HepG2 (cell line): ENCODE data around the gene CADM1. TPM values are rescaled to one million over a fixed set of nuclear protein-coding genes. Genes with fewer than 3 reads are reported as not detected.

Experiments used
- ATAC-seq: fragments of 200-7000 bp; cut with Tn5 transposase; 3 replicates; pipeline ENCODE4 v1.9.1; 2020; ENCODE audit warnings: mild to moderate bottlenecking, moderate library complexity
- BruUV-seq: library from RNA; stranded (reverse); fragments of 400-500 nt; replicated peaks from 2 replicates; lab custom pipeline; 2021; lab: Mats Ljungman, UMichigan
- CTCF ChIA-PET: fragments of 300-600 bp; formaldehyde crosslinking; extraction: SDS; loops from one replicate; lab custom pipeline; 2021; ENCODE audit warnings: low total read pairs, inconsistent platforms, low intra/inter-chr PET ratio; lab: Yijun Ruan, JAX
- POLR2A ChIA-PET: fragments of 350-600 bp; sonication (Branson Sonifier 250); formaldehyde crosslinking; loops from one replicate; lab custom pipeline; 2020; ENCODE audit warnings: antibody characterized with exemption, inconsistent platforms; lab: Yijun Ruan, JAX
- DNase-seq: peaks from one replicate; pipeline ENCODE4 v3.0.0-alpha.2; 2015; ENCODE audit warnings: low spot score
- FAIRE-seq: peaks from 3 replicates; lab custom pipeline; 2011; peaks lifted over from hg19 to GRCh38; lab: Jason Lieb, UNC
- H2AFZ ChIP-seq: one replicate; pipeline ENCODE4 v1.6.1; 2011; ENCODE audit warnings: low read length, inconsistent platforms
- H3K27ac ChIP-seq: fragments of 300-600 bp; 3 replicates; pipeline ENCODE4 v1.8.0; 2011; ENCODE audit warnings: mixed run types, mild to moderate bottlenecking, mixed read lengths, low read length, inconsistent platforms; ENCODE audit not compliant: insufficient read depth; ENCODE audit errors: extremely low read length
- H3K27me3 ChIP-seq, 2 experiments: fragments of 200-600 bp in 1 of 2; 2 replicates in 1 of 2; 3 replicates in 1 of 2; pipeline versions ENCODE4 v1.6.0 to v1.8.0; 2011; ENCODE audit warnings: low read length in 2 of 2, mild to moderate bottlenecking in 2 of 2, moderate library complexity in 2 of 2, inconsistent platforms in 1 of 2; ENCODE audit not compliant: insufficient read depth in 2 of 2, control insufficient read depth in 1 of 2
- H3K36me3 ChIP-seq, 2 experiments: fragments of 200-600 bp in 1 of 2; replicated peaks in 1 of 2; 2 replicates in 1 of 2; 3 replicates in 1 of 2; pipeline versions ENCODE4 v1.5.1 to v1.8.0; 2011; ENCODE audit warnings: low read length in 2 of 2, inconsistent platforms in 1 of 2; ENCODE audit not compliant: insufficient read depth in 2 of 2, control insufficient read depth in 1 of 2
- H3K4me1 ChIP-seq: 2 replicates; pipeline ENCODE4 v1.5.1; 2012; ENCODE audit warnings: low read length, inconsistent platforms; ENCODE audit not compliant: insufficient read depth
- H3K4me2 ChIP-seq: 2 replicates; pipeline ENCODE4 v1.6.0; 2011; ENCODE audit warnings: low read depth, low read length, inconsistent platforms
- H3K4me3 ChIP-seq, 3 experiments: fragments of 200-600 bp in 1 of 3; sonication (generic), shearing (Covaris generic) in 1 of 3; replicated peaks in 1 of 3; 2 replicates each; pipeline ENCODE4 v1.5.1; 2011 to 2016; ENCODE audit warnings: low read length in 3 of 3, inconsistent platforms in 2 of 3, low read depth in 2 of 3, mild to moderate bottlenecking in 2 of 3, control low read depth in 1 of 3, mixed read lengths in 1 of 3; ENCODE audit not compliant: insufficient read depth in 1 of 3
- H3K79me2 ChIP-seq: one replicate; pipeline ENCODE4 v1.6.1; 2011; ENCODE audit warnings: low read length, inconsistent platforms; ENCODE audit not compliant: insufficient read depth
- H3K9ac ChIP-seq: 2 replicates; pipeline ENCODE4 v1.6.0; 2011; ENCODE audit warnings: mild to moderate bottlenecking, low read depth, low read length, inconsistent platforms; ENCODE audit not compliant: insufficient read depth
- H3K9me3 ChIP-seq: 2 replicates; pipeline ENCODE4 v1.5.1; 2012; ENCODE audit warnings: mild to moderate bottlenecking, low read length
- H4K20me1 ChIP-seq: 2 replicates; pipeline ENCODE4 v1.6.0; 2011; ENCODE audit warnings: inconsistent platforms, mild to moderate bottlenecking, low read length, moderate library complexity; ENCODE audit not compliant: insufficient read depth
- ATF1 ChIP-seq: IDR thresholded peaks from 2 replicates; pipeline ENCODE4 v1.6.1; 2016; ENCODE audit warnings: mild to moderate bottlenecking, control low read depth
- EEA1 ChIP-seq: sonication (generic); formaldehyde crosslinking; IDR thresholded peaks from 2 replicates; pipeline ENCODE4 v1.5.1; 2020; ENCODE audit warnings: mild to moderate bottlenecking, missing genetic modification reagents, borderline replicate concordance
- FOXJ3 ChIP-seq: sonication (generic); formaldehyde crosslinking; IDR thresholded peaks from 2 replicates; pipeline ENCODE4 v1.4.0; 2020; ENCODE audit warnings: missing genetic modification reagents, mild to moderate bottlenecking, borderline replicate concordance
- HMGA1 ChIP-seq: sonication (generic); formaldehyde crosslinking; conservative IDR thresholded peaks from 2 replicates; pipeline ENCODE4 v1.4.0; 2020; ENCODE audit warnings: missing genetic modification reagents
- HNRNPLL ChIP-seq: fragments of 200-400 bp; formaldehyde crosslinking; IDR thresholded peaks from 2 replicates; pipeline ENCODE4 v1.6.1; 2017; ENCODE audit warnings: mild to moderate bottlenecking, low read depth, low read length; ENCODE audit not compliant: poor library complexity, severe bottlenecking
- MATR3 ChIP-seq: sonication (generic); formaldehyde crosslinking; IDR thresholded peaks from 2 replicates; pipeline ENCODE4 v1.4.0; 2020; ENCODE audit warnings: missing genetic modification reagents
- NFE2 ChIP-seq: sonication (generic); formaldehyde crosslinking; IDR thresholded peaks from 2 replicates; pipeline ENCODE4 v1.4.0; 2020; ENCODE audit warnings: missing genetic modification reagents
- NR0B2 ChIP-seq: sonication (generic); formaldehyde crosslinking; IDR thresholded peaks from 2 replicates; pipeline ENCODE4 v1.4.0; 2020; ENCODE audit warnings: mild to moderate bottlenecking, missing genetic modification reagents
- NR2C2 ChIP-seq: sonication (generic); formaldehyde crosslinking; IDR thresholded peaks from 2 replicates; pipeline ENCODE4 v1.4.0; 2020; ENCODE audit warnings: missing genetic modification reagents, mild to moderate bottlenecking, moderate library complexity, borderline replicate concordance
- NR2F1 ChIP-seq, 2 experiments: fragments of 450-650 bp in 1 of 2; formaldehyde crosslinking in 1 of 2; IDR thresholded peaks; 2 replicates each; pipeline versions ENCODE4 v1.5.0 to v1.6.1; 2016 to 2020; ENCODE audit warnings: mild to moderate bottlenecking in 1 of 2, missing compliant biosample characterization in 1 of 2, missing genetic modification reagents in 1 of 2, moderate library complexity in 1 of 2
- ZFP41 ChIP-seq: sonication (generic); formaldehyde crosslinking; IDR thresholded peaks from 2 replicates; pipeline ENCODE4 v1.4.0; 2020; ENCODE audit warnings: mild to moderate bottlenecking, missing genetic modification reagents, borderline replicate concordance
- ZMYM3 ChIP-seq: sonication (generic); formaldehyde crosslinking; IDR thresholded peaks from 2 replicates; pipeline ENCODE4 v1.5.1; 2020; ENCODE audit warnings: mild to moderate bottlenecking, missing genetic modification reagents
- ZNF33A ChIP-seq: sonication (generic); formaldehyde crosslinking; IDR thresholded peaks from 2 replicates; pipeline ENCODE4 v1.5.1; 2020; ENCODE audit warnings: missing genetic modification reagents, mild to moderate bottlenecking, moderate library complexity, borderline replicate concordance
- ZNF350 ChIP-seq: sonication (generic); formaldehyde crosslinking; IDR thresholded peaks from 2 replicates; pipeline ENCODE4 v1.4.0; 2020; ENCODE audit warnings: mild to moderate bottlenecking, low read depth, missing genetic modification reagents, borderline replicate concordance
- ZNF441 ChIP-seq: sonication (generic); formaldehyde crosslinking; IDR thresholded peaks from 2 replicates; pipeline ENCODE4 v1.7.0; 2021; ENCODE audit warnings: missing genetic modification reagents, borderline replicate concordance
- ZNF512 ChIP-seq: sonication (generic); formaldehyde crosslinking; IDR thresholded peaks from 2 replicates; pipeline ENCODE4 v1.4.0; 2020; ENCODE audit warnings: mild to moderate bottlenecking, missing genetic modification reagents
- ZNF839 ChIP-seq: sonication (generic); formaldehyde crosslinking; IDR thresholded peaks from 2 replicates; pipeline ENCODE4 v1.4.0; 2020; ENCODE audit warnings: missing genetic modification reagents, mild to moderate bottlenecking, borderline replicate concordance
- WGBS: methylation state at CpG from one replicate; pipeline ENCODE4 v1.1.6; 2017; ENCODE audit warnings: low lambda C conversion rate; 5-methylcytosine and 5-hydroxymethylcytosine counted together
- in situ Hi-C: cut with HindIII; loops from 2 replicates; pipeline ENCODE4 v1.10.0; 2017; ENCODE audit warnings: low pct_unique_long_range_greater_than_20kb; ENCODE audit not compliant: extremely low pct_ligation_motif_present
- intact Hi-C: fragments of 100-400 bp; cut with micrococcal nuclease; formaldehyde crosslinking; loops from one replicate; pipeline ENCODE4 v1.10.0; 2022; ENCODE audit not compliant: unreplicated experiment
- polyA plus RNA-seq, 8 experiments: library from polyadenylated mRNA; depleted of rRNA in 3 of 8; stranded (reverse) in 7 of 8; unstranded in 1 of 8; fragments of >200 nt; fragmentation: Illumina TruSeq in 4 of 8; extraction: Trizol in 4 of 8; gene quantifications; 2 replicates each; pipeline versions ENCODE4 v1.2.1 to v1.2.3, GENCODE V29; 2011 to 2016; ENCODE audit warnings: low read depth in 4 of 8, missing spikeins in 1 of 8, mixed read lengths in 1 of 8; ENCODE audit not compliant: insufficient read depth in 1 of 8
- total RNA-seq, 5 experiments: library from RNA; depleted of rRNA; stranded (reverse); fragments of >200 nt; fragmentation: Illumina TruSeq; extraction: Trizol; gene quantifications; 2 replicates each; pipeline ENCODE4 v1.2.3, GENCODE V29; 2016; ENCODE audit warnings: low read depth in 1 of 5
- TF ChIP-seq, protein P1 (sequence below): sonication (generic); formaldehyde crosslinking; IDR thresholded peaks from 2 replicates; pipeline ENCODE4 v1.4.0; 2020; ENCODE audit warnings: missing genetic modification reagents
- TF ChIP-seq, protein P2 (sequence below): sonication (generic); formaldehyde crosslinking; IDR thresholded peaks from 2 replicates; pipeline ENCODE4 v1.8.1; 2023; ENCODE audit warnings: mild to moderate bottlenecking, moderate library complexity, missing genetic modification reagents
- TF ChIP-seq, protein P3 (sequence below): sonication (generic); formaldehyde crosslinking; IDR thresholded peaks from 2 replicates; pipeline ENCODE4 v1.4.0; 2020; ENCODE audit warnings: low read depth, mild to moderate bottlenecking, missing genetic modification reagents

Gene CADM1
- total and polyA plus RNA-seq, 2 of the 13 experiments (the other 11 are each of a cell fraction or from before 2014, with no cell fraction given): 71.3 to 122 TPM

GRCh38 chr11:115314330-115314920 lies 189.8 kb downstream of the CADM1 start:
- BruUV-seq: no TSS peak
- POLR2A ChIA-PET: no interaction called here
- Histone ChIP-seq H3K4me2 (no peak overlapping the region), H3K9me3 (no peaks in the 10 kb centered on the region), H3K4me1 (peaks cover 12% of the 10 kb centered on the region; the same call in 1 of the 2 replicates), H4K20me1 (no peaks in the 10 kb centered on the region), H2AFZ (no peak overlapping the region), H3K27me3 (no peaks in the 10 kb centered on the region), H3K9ac (no peak overlapping the region), H3K79me2 (peaks cover 3% of the 10 kb centered on the region), H3K4me3 (no peak overlapping the region), H3K27ac (no peak overlapping the region), H3K36me3 (no peaks in the 10 kb centered on the region; a peak in 1 of 5 replicates)
- in situ Hi-C loops: no loop called here
- DNase-seq: no peak
- CTCF ChIA-PET: no interaction called here
- FAIRE-seq: no peak
- 96% methylated on average over 3 of the region's 3 CpGs for WGBS
- TF ChIP-seq EEA1 (no peak), ZNF441 (CRISPR knock-in tag) (no peak), ATF1 (no peak), FOXJ3 (CRISPR knock-in tag) (no peak), NR2F1 (CRISPR knock-in tag; IDR thresholded peaks at IDR 0.05) (no peak), ZNF33A (CRISPR knock-in tag) (no peak), HNRNPLL (no peak), NFE2 (CRISPR knock-in tag) (no peak), NR2C2 (CRISPR knock-in tag) (no peak), ZNF839 (CRISPR knock-in tag) (no peak), NR0B2 (CRISPR knock-in tag) (no peak), ZNF512 (CRISPR knock-in tag) (no peak), ZNF350 (CRISPR knock-in tag) (no peak), HMGA1 (no peak), ZFP41 (no peak), ZMYM3 (no peak), MATR3 (CRISPR knock-in tag) (no peak)
- TF ChIP-seq, protein P1, sequence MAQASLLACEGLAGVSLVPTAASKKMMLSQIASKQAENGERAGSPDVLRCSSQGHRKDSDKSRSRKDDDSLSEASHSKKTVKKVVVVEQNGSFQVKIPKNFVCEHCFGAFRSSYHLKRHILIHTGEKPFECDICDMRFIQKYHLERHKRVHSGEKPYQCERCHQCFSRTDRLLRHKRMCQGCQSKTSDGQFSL: no peak
- TF ChIP-seq, protein P2, sequence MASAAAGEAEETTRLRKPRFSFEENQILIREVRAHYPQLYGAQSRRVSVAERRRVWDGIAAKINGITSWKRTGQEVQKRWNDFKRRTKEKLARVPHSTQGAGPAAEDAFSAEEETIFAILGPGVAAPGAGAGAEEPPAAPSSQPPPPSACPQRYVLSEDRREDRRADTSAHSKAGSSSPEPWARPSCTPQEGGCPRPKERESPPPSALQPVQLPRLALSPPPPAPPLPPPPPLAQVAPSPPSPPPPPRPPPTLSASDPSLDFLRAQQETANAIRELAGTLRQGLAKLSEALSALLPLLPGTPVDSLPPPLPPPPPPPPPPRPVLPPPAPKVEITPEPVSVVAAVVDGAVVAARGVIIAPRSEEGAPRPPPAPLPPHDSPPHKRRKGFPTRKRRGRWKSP (CRISPR knock-in tag): no peak
- TF ChIP-seq, protein P3, sequence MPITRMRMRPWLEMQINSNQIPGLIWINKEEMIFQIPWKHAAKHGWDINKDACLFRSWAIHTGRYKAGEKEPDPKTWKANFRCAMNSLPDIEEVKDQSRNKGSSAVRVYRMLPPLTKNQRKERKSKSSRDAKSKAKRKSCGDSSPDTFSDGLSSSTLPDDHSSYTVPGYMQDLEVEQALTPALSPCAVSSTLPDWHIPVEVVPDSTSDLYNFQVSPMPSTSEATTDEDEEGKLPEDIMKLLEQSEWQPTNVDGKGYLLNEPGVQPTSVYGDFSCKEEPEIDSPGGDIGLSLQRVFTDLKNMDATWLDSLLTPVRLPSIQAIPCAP (CRISPR knock-in tag): no peak
- ATAC-seq: no peak
- intact Hi-C loops: no loop called here
